Loucy (cell line): Measurements from ENCODE around the gene AGBL4.
A peak's percentile ranks its signal among the peaks of the same experiment; 100 is the strongest.
"Not testable (repeated sequence)": the region's sequence is repeated elsewhere in the genome, so short reads cannot be mapped to it uniquely, and the experiment has no call there.

Experiments used
- H2AFZ ChIP-seq: fragments of 200-600 bp; sonication (generic); 2 replicates; pipeline ENCODE4 v1.6.0; 2016; ENCODE audit warnings: antibody characterized with exemption, mild to moderate bottlenecking, low read length, moderate library complexity
- H3F3A ChIP-seq: fragments of 200-600 bp; 2 replicates; pipeline ENCODE4 v1.6.0; 2016; ENCODE audit warnings: antibody characterized with exemption, low read depth, mild to moderate bottlenecking
- H3K27me3 ChIP-seq: fragments of 200-600 bp; sonication (generic); 2 replicates; pipeline ENCODE4 v1.6.1; 2014; ENCODE audit warnings: low read length, mild to moderate bottlenecking; ENCODE audit not compliant: insufficient read depth, poor library complexity, severe bottlenecking
- H3K36me3 ChIP-seq: fragments of 200-600 bp; sonication (generic); 2 replicates; pipeline ENCODE4 v1.6.1; 2016; ENCODE audit warnings: low read length; ENCODE audit not compliant: insufficient read depth
- H3K4me1 ChIP-seq: fragments of 200-600 bp; sonication (generic); 2 replicates; pipeline ENCODE4 v1.5.1; 2014; ENCODE audit warnings: low read length, mild to moderate bottlenecking; ENCODE audit not compliant: insufficient read depth, poor library complexity, severe bottlenecking
- H3K4me2 ChIP-seq: fragments of 200-600 bp; sonication (generic); 2 replicates; pipeline ENCODE4 v1.6.0; 2014; ENCODE audit warnings: antibody characterized with exemption, low read length, low read depth, mild to moderate bottlenecking; ENCODE audit not compliant: poor library complexity, severe bottlenecking
- H3K4me3 ChIP-seq: fragments of 200-600 bp; sonication (generic); 2 replicates; pipeline ENCODE4 v1.5.1; 2014; ENCODE audit warnings: low read length, mild to moderate bottlenecking, mixed read lengths; ENCODE audit not compliant: poor library complexity, severe bottlenecking
- H3K79me2 ChIP-seq: fragments of 200-600 bp; sonication (generic); 2 replicates; pipeline ENCODE4 v1.6.1; 2014; ENCODE audit warnings: low read length; ENCODE audit not compliant: insufficient read depth
- H3K9ac ChIP-seq: fragments of 200-600 bp; sonication (generic); 2 replicates; pipeline ENCODE4 v1.6.0; 2014; ENCODE audit warnings: mild to moderate bottlenecking, low read depth, low read length, moderate library complexity; ENCODE audit not compliant: poor library complexity, severe bottlenecking
- H3K9me2 ChIP-seq: fragments of 200-600 bp; sonication (generic); replicated peaks from 2 replicates; pipeline ENCODE4 v1.6.1; 2016; ENCODE audit warnings: low read depth, low read length, mixed read lengths
- H3K9me3 ChIP-seq: fragments of 200-600 bp; sonication (generic); 2 replicates; pipeline ENCODE4 v1.6.1; 2014; ENCODE audit warnings: mild to moderate bottlenecking, antibody characterized with exemption, low read length, low read depth; ENCODE audit not compliant: insufficient read depth
- H4K20me1 ChIP-seq: fragments of 200-600 bp; sonication (generic); 2 replicates; pipeline ENCODE4 v1.6.0; 2014; ENCODE audit warnings: antibody characterized with exemption, low read length, mild to moderate bottlenecking; ENCODE audit not compliant: insufficient read depth, poor library complexity, severe bottlenecking
- EZH2phosphoT487 ChIP-seq: fragments of 200-600 bp; IDR thresholded peaks from 2 replicates; pipeline ENCODE4 v1.6.1; 2018; ENCODE audit warnings: antibody characterized with exemption, mild to moderate bottlenecking, moderate library complexity, borderline replicate concordance
- TF ChIP-seq, protein P1 (sequence below): fragments of 200-600 bp; sonication (generic); conservative IDR thresholded peaks from 2 replicates; pipeline ENCODE4 v1.5.1; 2014; ENCODE audit warnings: mild to moderate bottlenecking, antibody characterized with exemption, low read length

AGBL4 gene

DNA sequence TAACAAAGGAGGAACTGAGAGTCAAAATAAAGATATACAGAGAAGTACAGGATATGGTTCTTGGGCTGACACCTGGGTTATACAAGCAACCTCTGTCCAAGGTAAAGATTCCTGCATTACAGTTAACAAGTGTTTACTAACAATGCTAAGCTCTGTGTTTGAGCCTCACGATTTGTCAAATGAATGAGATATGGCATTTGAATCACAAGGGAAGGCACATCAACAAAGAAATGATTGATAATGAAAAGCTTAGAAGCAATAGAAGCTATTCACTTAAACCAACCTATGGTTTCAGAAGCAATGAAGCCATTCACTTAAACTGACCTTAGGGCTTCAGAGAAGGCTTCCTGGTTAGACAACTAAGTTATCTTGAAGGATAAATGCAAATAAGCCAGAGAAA lies 199.5 kb downstream of the AGBL4 start:
- Histone ChIP-seq H3K9ac (no peak overlapping the region), H3K9me2 (no peaks in the 10 kb centered on the region), H3K4me2 (no peak overlapping the region), H2AFZ (no peak overlapping the region), H3K36me3 (no peaks in the 10 kb centered on the region), H3K27me3 (no peaks in the 10 kb centered on the region), H3K4me1 (no peaks in the 10 kb centered on the region), H3F3A (no peaks in the 10 kb centered on the region), H3K4me3 (no peak overlapping the region), H4K20me1 (no peaks in the 10 kb centered on the region), H3K79me2 (no peaks in the 10 kb centered on the region), H3K9me3 (no peaks in the 10 kb centered on the region)
- no peak for TF ChIP-seq EZH2phosphoT487

GRCh38 chr1:49817681-49818080 lies 206.1 kb downstream of the AGBL4 start:
- no peak overlapping the region for H2AFZ ChIP-seq
- H3K4me2 ChIP-seq: no peak overlapping the region
- H3K4me3 ChIP-seq: no peak overlapping the region
- no peaks in the 10 kb centered on the region for H3K9me2 ChIP-seq
- TF ChIP-seq, protein P1, sequence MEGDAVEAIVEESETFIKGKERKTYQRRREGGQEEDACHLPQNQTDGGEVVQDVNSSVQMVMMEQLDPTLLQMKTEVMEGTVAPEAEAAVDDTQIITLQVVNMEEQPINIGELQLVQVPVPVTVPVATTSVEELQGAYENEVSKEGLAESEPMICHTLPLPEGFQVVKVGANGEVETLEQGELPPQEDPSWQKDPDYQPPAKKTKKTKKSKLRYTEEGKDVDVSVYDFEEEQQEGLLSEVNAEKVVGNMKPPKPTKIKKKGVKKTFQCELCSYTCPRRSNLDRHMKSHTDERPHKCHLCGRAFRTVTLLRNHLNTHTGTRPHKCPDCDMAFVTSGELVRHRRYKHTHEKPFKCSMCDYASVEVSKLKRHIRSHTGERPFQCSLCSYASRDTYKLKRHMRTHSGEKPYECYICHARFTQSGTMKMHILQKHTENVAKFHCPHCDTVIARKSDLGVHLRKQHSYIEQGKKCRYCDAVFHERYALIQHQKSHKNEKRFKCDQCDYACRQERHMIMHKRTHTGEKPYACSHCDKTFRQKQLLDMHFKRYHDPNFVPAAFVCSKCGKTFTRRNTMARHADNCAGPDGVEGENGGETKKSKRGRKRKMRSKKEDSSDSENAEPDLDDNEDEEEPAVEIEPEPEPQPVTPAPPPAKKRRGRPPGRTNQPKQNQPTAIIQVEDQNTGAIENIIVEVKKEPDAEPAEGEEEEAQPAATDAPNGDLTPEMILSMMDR: no peak
- TF ChIP-seq EZH2phosphoT487: no peak
- H3K27me3 ChIP-seq: no peaks in the 10 kb centered on the region
- no peaks in the 10 kb centered on the region for H3F3A ChIP-seq
- H3K36me3 ChIP-seq: no peaks in the 10 kb centered on the region
- no peaks in the 10 kb centered on the region for H4K20me1 ChIP-seq
- no peak overlapping the region for H3K9ac ChIP-seq
- no peaks in the 10 kb centered on the region for H3K9me3 ChIP-seq
- H3K4me1 ChIP-seq: no peaks in the 10 kb centered on the region
- no peaks in the 10 kb centered on the region for H3K79me2 ChIP-seq

DNA sequence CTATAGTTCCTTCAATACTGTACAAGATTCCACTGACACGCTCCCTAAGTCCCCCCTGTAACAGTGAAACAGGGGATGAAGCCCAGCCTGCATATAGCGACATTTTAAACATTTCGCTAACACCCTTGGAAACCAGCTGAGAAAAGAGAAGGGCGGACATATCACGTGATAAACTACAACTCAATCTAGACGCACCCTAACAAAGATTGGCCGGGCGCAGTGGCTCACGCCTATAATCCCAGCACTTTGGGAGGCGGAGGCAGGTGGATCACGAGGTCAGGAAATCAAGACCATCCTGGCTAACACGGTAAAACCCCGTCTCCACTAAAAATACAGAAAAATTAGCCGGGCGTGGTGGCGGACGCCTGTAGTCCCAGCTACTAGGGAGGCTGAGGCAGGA lies 236.7 kb downstream of the AGBL4 start:
- not testable (repeated sequence) for H4K20me1 ChIP-seq, H3K9me2 ChIP-seq, H3K4me1 ChIP-seq, H3K9ac ChIP-seq, H3F3A ChIP-seq, H3K79me2 ChIP-seq, H3K4me2 ChIP-seq, H3K9me3 ChIP-seq, H3K36me3 ChIP-seq, H2AFZ ChIP-seq, H3K27me3 ChIP-seq, H3K4me3 ChIP-seq

DNA sequence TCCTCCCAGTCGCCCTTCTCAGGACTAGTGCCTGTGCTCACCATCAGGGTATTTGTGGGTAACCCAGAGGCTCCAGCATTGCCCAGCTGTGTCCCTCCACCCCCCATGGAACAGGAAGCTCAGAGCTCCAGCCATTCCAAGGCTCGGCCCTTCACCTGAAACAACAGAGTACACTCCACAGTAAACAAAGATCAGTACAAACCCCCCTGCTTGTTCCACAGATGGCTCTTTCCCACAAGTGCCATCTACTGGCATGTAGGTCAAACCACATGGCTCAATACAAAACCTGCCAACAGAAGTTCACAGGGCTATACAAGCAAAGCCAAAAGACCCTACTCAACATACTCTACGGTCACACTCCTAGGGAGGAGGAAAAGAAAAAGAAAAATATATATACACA lies 258.7 kb downstream of the AGBL4 start:
- TF ChIP-seq EZH2phosphoT487: no peak
- TF ChIP-seq, protein P1: 0 out of 2 replicates have a peak, but pooled peaks have one; percentile 29
- Histone ChIP-seq H2AFZ (no peak overlapping the region), H3K9me3 (no peaks in the 10 kb centered on the region), H3K4me2 (no peak overlapping the region), H4K20me1 (no peaks in the 10 kb centered on the region), H3K9ac (no peak overlapping the region), H3K79me2 (no peaks in the 10 kb centered on the region), H3K4me3 (no peak overlapping the region), H3K36me3 (no peaks in the 10 kb centered on the region), H3K27me3 (no peaks in the 10 kb centered on the region), H3K4me1 (no peaks in the 10 kb centered on the region), H3F3A (no peaks in the 10 kb centered on the region), H3K9me2 (no peaks in the 10 kb centered on the region)

DNA sequence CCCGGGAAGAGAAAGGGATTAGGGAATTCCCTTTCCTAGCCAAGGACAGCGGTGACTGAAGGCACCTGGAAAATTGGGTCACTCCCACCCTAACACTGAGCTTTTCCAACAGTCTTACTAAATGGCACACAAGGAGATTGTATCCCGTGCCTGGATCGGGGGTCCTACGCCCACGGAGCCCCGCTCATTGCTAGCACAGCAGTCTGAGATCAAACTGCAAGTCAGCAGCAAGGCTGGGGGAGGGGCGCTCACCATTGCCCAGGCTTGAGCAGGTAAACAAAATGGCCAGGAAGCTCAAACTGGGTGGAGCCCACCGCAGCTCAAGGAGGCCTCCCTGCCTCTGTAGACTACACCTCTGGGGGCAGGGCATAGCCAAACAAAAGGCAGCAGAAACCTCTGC lies 285.6 kb downstream of the AGBL4 start:
- H3K36me3 ChIP-seq, H4K20me1 ChIP-seq, H3K4me3 ChIP-seq, H3K27me3 ChIP-seq, H3K4me2 ChIP-seq, H3K9ac ChIP-seq, H3K9me2 ChIP-seq, H3F3A ChIP-seq, H3K9me3 ChIP-seq, H2AFZ ChIP-seq, H3K4me1 ChIP-seq, H3K79me2 ChIP-seq: not testable (repeated sequence)
